HG02759 (cell line): Measurements from ENCODE around the gene PDE9A.

Experiments
- ATAC-seq: cut with Tn5 transposase; IDR thresholded peaks from one replicate; pipeline ENCODE4 v1.9.1; 2021; ENCODE audit warnings: mild to moderate bottlenecking, moderate library complexity; ENCODE audit not compliant: unreplicated experiment

PDE9A gene

GRCh38 chr21:42767561-42767835, 114.1 kb downstream of the PDE9A start:
- ATAC-seq = no peak

- no peak for ATAC-seq
These were observed 115.1 kb downstream of the PDE9A start for GRCh38 chr21:42768324-42769121.

- ATAC-seq = no peak
These were observed 115.9 kb downstream of the PDE9A start for GRCh38 chr21:42769183-42769819.

GRCh38 chr21:42769820-42770716, 116.6 kb downstream of the PDE9A start:
- no peak for ATAC-seq

GRCh38 chr21:42770717-42771502, 117.5 kb downstream of the PDE9A start:
- no peak for ATAC-seq

GRCh38 chr21:42771503-42771805, 118.0 kb downstream of the PDE9A start:
- ATAC-seq = no peak

GRCh38 chr21:42775123-42775522, 121.7 kb downstream of the PDE9A start:
- ATAC-seq = no peak

GRCh38 chr21:42775891-42776290, 122.5 kb downstream of the PDE9A start:
- no peak for ATAC-seq

GRCh38 chr21:42777064-42777756, 123.8 kb downstream of the PDE9A start:
- ATAC-seq = no peak

- ATAC-seq = no peak
These were observed 124.4 kb downstream of the PDE9A start for GRCh38 chr21:42777757-42778344.

GRCh38 chr21:42779431-42779861, 126.0 kb downstream of the PDE9A start:
- ATAC-seq = no peak

GRCh38 chr21:42780617-42781016, 127.2 kb downstream of the PDE9A start:
- ATAC-seq = no peak

GRCh38 chr21:42781150-42781970, 127.9 kb downstream of the PDE9A start:
- ATAC-seq = no peak

GRCh38 chr21:42781971-42782722, 128.7 kb downstream of the PDE9A start:
- ATAC-seq = no peak

- no peak for ATAC-seq
These were observed 129.4 kb downstream of the PDE9A start for GRCh38 chr21:42782723-42783242.

GRCh38 chr21:42784276-42784675, 130.9 kb downstream of the PDE9A start:
- ATAC-seq = no peak

- ATAC-seq = no peak
These were observed 131.6 kb downstream of the PDE9A start for GRCh38 chr21:42784896-42785451.
